Amniotic epithelial cell (primary cell): Measurements from ENCODE around the gene HEMK1.

Experiments
- DNase-seq: peaks from one replicate; pipeline ENCODE4 v3.0.0-alpha.2; 2010; ENCODE audit warnings: low read depth

Gene HEMK1

GRCh38 chr3:50568947-50569749 lies at the start of gene HEMK1:
TSS of gene HEMK1 (plus strand) at chr3:50569522. CDS start at chr3:50571105, 1,583 bp downstream.
- peak; percentile 89 for DNase-seq

DNA sequence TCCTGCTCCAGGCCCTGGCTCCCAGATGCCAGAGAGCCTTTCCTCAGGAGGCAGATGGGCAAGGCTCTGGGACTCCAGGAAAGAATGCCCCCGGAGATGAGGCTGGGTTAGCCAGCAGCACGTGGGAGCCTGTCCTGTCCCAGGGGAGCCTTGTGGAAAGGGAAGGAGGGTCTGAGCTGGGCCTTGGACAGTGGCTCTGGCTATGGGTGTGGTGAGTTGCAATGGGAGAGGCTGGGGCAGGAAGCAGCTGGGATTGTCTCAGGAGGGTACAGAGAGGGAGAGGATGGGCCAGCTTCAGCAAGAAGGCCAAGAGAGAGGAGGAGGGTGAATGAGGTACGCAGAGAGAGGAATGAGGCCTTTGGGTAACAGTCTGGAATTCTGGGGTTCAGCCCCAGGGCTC lies 48.5 kb upstream of the HEMK1 start:
- DNase-seq: no peak

- no peak for DNase-seq
Observed at GRCh38 chr3:50521572-50521971, 47.8 kb upstream of the HEMK1 start.

DNA sequence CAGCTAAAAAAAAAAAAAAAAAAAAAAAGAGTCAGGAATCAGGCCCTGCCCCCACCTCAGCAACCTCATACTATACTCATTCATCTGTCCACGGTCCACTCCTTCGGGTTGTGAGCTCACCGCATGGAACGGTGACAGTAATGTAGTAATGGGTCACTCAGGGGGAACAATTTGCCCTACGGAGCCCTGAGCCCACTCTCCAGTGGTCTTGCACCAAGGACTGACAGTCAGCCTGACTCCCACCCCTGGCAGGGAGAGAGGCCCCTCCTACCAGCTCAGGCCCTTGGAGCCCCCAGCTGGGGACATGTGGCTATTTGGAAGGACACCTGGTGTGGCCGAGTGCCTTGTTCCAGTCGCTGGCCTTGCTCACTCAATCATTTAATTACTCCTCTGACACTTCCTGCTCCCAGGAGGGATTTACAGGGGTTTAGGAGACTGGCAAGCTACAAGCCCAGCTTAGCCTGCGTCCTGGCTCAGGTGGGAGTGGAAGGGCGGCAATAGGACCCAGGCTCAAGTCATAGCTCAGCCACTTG lies 46.0 kb upstream of the HEMK1 start:
- DNase-seq: no peak

GRCh38 chr3:50524746-50525145 lies 44.6 kb upstream of the HEMK1 start:
- DNase-seq: no peak

- no peak for DNase-seq
Observed at GRCh38 chr3:50525191-50525910, 44.0 kb upstream of the HEMK1 start.

GRCh38 chr3:50525987-50526386 lies 43.3 kb upstream of the HEMK1 start:
- peak; percentile 64 for DNase-seq

DNA sequence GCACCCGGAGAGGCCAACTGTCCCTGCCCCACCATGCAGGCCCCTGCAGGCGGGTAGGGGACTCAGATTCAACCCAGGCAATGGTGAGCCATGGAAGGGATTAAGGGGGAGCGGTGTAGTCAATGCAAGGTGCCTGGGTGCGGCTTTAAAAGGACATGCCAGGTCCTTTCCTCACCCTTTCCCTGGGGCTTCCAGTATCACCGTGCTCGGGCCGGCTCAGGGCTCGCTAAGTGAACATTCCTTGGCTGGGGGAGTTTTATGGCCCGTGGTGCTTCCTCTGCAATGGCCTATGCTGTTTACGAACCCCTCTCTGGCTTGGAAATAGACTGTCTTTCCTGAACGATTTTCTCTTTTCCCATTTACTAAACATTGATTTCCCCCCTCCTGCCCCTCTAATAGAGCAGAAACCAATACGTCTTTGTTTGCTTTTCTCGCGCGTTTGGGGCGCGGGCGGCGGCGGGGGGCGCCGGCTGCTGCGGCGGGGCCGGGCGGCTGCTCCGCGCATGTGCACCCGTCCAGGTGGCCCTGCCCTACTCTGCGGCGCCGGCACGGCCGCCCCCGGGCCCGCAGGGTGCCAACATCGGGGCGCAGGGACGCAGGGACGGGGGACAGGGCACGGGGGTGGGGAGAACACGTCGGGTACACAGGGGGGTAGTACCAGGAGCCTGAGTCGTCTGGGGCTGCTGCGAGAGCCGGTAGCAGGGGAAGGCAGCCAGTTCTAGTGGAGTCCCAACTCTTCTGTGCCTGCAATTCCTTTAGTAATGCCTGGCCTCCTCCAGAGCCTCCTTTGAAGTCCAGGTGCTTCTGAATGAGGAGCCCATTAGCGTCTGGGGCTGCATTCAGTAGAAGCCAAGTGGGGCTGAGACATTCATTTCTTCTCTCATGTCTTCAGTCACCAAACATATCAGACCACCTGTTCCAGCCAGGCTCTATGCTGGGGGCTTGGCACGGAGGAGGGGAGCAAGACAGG lies 39.0 kb upstream of the HEMK1 start:
- DNase-seq: no peak

GRCh38 chr3:50531201-50531600 lies 38.1 kb upstream of the HEMK1 start:
- no peak for DNase-seq

DNA sequence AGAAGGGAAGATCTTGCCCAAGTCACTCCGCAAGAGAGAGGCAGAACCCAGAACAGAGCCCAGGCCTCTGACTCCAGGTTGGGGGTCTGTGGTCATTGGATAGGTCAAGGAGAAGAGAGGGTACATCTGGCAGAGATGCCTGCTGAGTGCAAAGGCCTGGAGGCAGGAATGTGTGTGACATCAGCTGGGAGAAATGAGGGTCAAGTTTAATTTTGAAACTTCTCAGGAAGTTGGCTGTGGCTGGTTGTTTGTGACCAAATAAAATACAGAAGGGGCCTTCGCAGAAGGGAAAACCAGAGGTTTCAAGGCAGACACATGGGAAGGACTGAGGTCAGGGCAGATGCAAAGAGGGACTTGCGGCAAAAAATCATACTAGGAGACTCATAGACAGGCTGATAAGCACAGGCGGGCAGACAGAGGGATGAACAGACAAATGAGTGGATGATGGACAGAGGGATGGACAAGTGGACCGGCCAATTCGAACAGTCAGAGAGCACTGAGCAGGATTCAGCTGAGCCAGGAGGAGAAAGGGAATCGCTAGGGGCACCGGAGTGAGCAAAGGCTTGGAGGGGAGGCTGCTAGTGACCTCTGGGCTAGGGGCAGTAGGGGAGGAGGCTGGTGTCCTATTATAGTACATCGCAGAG lies 37.1 kb upstream of the HEMK1 start:
- no peak for DNase-seq

- DNase-seq: no peak
Observed at GRCh38 chr3:50533316-50533715, 36.0 kb upstream of the HEMK1 start.

DNA sequence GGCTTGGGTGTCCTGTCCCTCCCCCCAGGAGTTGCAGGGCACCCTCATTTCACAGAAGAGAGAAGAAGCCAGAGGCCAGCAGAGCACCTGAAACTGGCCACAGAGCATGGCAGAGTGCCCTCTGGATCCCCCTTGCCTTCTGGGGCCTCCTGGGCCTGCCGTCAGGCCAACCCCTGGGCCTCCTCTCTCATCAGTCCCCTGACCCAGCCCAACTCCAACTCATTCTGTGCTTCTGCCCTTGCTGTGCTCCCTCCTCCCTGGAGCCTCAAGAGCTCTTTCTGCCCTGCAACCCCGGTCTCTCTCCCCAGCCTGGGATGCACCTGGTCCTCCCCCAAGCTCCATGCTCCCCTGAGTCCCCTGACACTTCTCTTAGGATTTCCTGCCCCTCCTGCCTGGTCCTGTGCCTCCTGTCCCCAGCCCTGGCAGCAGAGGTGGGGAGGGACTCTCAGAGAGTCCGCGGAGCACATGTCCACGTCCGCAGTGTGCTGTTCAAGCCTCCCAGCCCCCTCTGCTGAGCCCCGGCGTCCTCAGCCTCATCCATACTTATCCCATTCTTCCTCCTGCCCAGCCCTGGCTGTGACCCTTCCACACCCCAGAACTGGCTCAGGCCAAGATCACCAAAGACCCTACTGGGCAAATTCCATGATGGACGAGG lies 35.4 kb upstream of the HEMK1 start:
- DNase-seq: no peak

- DNase-seq: no peak
Observed at GRCh38 chr3:50534681-50535330, 34.5 kb upstream of the HEMK1 start.

DNA sequence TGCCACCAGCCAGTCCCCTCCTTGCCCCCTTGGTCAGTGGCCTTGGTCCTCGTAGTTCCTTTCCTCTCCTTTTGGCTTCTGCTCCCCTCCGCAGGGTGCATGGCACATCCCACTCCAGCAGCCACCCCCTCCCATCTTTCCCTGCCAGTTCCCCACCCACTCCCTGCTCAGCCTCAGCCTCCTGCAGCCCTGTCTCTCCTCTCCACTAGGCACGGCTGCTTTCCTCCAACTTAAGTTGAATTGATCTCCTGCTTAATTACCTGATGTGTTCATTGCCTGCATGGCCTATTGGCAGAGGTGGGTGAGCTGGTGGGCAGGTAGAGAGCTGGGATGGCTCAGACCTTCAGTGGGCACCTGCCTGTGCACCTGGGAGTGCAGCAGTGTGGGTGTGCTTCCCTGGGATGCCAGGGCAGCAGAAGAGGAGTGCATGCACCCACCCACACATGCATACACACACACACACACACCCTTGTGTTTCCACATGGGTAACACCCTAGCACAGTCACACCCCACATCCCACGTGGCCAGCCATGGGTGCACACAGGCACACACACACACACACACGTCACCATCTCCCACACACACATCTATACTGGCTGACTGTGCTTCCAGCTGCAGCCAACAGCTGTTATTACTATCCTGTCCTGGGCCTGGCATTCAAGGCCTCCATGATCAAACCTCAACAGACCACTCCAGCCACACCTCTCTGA lies 32.7 kb upstream of the HEMK1 start:
- DNase-seq: no peak

GRCh38 chr3:50537421-50538129 lies 31.7 kb upstream of the HEMK1 start:
- no peak for DNase-seq

DNA sequence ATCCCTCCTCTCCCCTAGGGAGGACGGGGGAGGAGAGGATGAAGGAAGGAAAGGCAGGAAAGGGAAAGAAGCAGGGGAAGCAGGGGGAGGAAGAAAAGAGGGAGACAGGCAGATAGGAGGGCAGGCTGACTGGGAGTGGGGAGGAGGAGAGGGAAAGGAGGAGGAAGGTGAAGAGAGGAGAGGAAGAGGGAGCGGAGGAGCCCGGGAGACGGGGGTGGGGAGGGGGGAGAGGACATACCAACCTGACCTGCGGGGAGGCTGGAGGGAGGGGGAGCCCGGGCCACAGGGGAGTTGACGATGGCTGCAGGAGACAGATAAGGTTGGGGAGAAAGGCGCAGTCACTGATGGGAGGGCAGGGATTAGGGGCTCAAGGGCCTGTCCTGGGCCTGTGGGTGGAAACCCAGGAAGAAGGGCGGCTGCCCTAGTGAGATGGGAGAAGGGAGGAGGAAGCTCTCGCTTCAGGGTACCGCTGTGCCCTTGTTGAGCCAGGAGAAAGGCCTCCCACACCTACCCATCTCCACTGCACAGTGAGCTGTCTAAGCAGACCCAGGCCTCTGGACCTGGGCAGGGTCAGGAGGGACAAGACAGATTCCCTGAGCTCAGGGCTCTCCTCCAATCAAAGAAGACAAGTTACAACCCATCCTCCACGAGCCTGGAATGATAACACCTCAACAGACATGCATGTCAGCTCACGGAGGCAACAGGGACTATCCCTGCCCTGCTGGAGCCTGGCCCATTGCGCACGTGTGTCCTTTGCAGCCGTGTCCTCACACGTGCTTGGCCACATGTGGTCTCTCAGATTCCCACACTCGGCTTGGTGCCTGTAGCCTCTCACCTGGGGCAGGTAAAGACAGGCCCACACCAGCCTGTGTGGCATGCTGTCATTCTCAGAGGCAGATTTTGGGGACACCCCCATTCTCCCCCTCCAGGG lies 29.7 kb upstream of the HEMK1 start:
- DNase-seq: no peak

- DNase-seq: peak; percentile 36
Observed at GRCh38 chr3:50542177-50543034, 26.9 kb upstream of the HEMK1 start.
